ENCODE measurements around the gene MPO. TPM values are rescaled to one million over a fixed set of nuclear protein-coding genes. Genes with fewer than 3 reads are reported as not detected.

Gene MPO
- total and polyA plus RNA-seq, 2 donors (not counting 1 experiment from before 2014, with no cell fraction given), result 0.07 TPM; not detected in 1

DNA sequence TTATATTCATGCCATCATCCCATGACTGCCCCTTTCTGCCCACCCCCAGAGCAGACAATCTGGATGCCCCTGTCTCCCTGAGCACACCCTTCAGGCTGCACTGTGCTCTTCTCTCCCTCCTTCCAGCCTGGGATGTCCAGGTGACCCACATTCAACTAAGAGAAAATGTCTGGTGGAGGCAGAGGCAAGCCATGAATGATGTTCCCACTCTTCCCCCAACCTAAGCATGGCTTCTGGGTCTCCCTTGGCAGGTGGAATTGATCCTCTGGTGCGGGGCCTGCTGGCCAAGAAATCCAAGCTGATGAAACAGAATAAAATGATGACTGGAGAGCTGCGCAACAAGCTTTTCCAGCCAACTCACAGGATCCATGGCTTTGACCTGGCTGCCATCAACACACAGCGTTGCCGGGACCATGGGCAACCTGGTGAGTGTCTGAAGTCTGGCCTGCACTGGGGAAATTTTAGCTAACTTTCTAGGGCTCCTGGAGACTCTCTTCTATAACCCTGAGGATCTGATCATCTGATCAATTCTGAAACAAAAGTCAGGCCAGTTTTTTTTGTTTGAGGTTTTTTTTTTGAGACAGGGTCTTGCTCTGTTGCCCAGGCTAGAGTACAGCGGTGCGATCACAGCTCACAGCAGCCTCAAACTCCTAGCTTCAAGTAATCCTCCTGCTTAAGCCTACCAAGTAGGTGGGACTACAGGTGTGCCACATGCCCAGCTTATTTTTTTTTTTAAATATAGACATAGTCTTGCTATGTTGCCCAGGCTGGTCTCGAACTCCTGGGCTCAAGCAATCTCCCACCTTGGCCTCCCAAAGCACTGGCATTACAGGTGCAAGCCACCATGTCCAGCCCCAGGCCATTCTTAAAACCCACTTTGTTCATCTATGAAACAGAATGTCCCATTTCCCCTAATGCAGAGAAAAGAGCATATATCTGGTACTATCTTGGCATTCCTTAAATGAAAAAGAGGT, 14.5 kb downstream of the MPO start:
- TF ChIP-seq EZH2 (IDR thresholded peaks at IDR 0.05; ENCODE audit: borderline replicate concordance, insufficient read depth, low read depth, low read length, poor library complexity, severe bottlenecking), result no peak
- TF ChIP-seq, protein P1, sequence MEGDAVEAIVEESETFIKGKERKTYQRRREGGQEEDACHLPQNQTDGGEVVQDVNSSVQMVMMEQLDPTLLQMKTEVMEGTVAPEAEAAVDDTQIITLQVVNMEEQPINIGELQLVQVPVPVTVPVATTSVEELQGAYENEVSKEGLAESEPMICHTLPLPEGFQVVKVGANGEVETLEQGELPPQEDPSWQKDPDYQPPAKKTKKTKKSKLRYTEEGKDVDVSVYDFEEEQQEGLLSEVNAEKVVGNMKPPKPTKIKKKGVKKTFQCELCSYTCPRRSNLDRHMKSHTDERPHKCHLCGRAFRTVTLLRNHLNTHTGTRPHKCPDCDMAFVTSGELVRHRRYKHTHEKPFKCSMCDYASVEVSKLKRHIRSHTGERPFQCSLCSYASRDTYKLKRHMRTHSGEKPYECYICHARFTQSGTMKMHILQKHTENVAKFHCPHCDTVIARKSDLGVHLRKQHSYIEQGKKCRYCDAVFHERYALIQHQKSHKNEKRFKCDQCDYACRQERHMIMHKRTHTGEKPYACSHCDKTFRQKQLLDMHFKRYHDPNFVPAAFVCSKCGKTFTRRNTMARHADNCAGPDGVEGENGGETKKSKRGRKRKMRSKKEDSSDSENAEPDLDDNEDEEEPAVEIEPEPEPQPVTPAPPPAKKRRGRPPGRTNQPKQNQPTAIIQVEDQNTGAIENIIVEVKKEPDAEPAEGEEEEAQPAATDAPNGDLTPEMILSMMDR (IDR thresholded peaks at IDR 0.05), result no peak
- CTCF ChIA-PET, result no interaction called here
- H3K27me3 Mint-ChIP-seq, result peaks cover 56% of the 10 kb centered on the region

DNA sequence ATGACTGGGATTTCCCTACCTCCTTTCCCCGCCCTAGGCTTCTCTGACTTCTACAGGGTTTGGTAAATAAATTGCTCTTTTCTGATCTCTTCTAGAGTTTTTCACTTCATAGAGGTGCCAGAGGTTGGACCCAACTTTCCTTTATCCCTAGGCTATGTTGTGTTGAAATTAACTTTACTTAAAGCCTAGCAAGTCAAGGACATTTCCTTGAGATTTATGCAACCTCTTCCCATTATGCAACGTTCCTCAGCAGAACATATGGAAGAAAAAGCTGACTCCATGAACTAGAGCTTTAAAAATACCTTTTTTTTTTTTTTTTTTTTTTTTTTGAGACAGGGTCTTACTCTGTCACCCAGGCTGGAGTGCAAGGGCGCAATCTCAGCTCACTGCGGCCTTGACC, 15.5 kb downstream of the MPO start:
- 100% methylated on average over 1 of the region's 4 CpGs for WGBS (ENCODE audit: insufficient coverage)
- no peaks in the 10 kb centered on the region for H4K20me1 ChIP-seq (ENCODE audit: control insufficient read depth, insufficient read depth, low read length, poor library complexity, severe bottlenecking)
- H3K9me3 ChIP-seq (ENCODE audit: control extremely low read depth in 1 of 3, control insufficient read depth in 2 of 3, insufficient read depth in 1 of 3, low read length in 2 of 3), result no peaks in the 10 kb centered on the region
- no peak for ATAC-seq (ENCODE audit: low read depth)
- no peak for DNase-seq
- no peak overlapping the region for H3K4me3 ChIP-seq (ENCODE audit: control extremely low read depth in 1 of 5, extremely low read depth in 1 of 5, insufficient read depth in 1 of 5, low read depth in 2 of 5, low read length in 4 of 5)
- ChIA-PET CTCF (no interaction called here), POLR2A (no interaction called here)
- H3K27ac ChIP-seq (ENCODE audit: low read length in 2 of 2), result no peak overlapping the region
- Mint-ChIP-seq H3K27me3 (peaks cover 65% of the 10 kb centered on the region), H3K4me3 (no peak overlapping the region), H3K27ac (no peak overlapping the region), H3K9me3 (ENCODE audit: insufficient read depth) (no peaks in the 10 kb centered on the region), H3K4me1 (no peaks in the 10 kb centered on the region)
- no peak overlapping the region for H3K9ac ChIP-seq (ENCODE audit: low read length)
- H3K79me2 ChIP-seq (ENCODE audit: control insufficient read depth, insufficient read depth, low read length), result no peaks in the 10 kb centered on the region
- TF ChIP-seq, protein P1 (IDR thresholded peaks at IDR 0.05), result no peak
- TF ChIP-seq EZH2 (IDR thresholded peaks at IDR 0.05; ENCODE audit: borderline replicate concordance, insufficient read depth, low read depth, low read length, poor library complexity, severe bottlenecking), result no peak
- H3K27me3 ChIP-seq (replicated peaks in 1 of 4; ENCODE audit: control extremely low read depth in 1 of 4, control insufficient read depth in 3 of 4, insufficient read depth in 4 of 4, low read length in 3 of 4), result peaks cover 0 to 23% (median 12%) of the 10 kb centered on the region in 4 experiments
- H2AFZ ChIP-seq (ENCODE audit: insufficient read depth, low read depth, low read length, poor library complexity, severe bottlenecking), result no peak overlapping the region
- H3K36me3 ChIP-seq (replicated peaks in 1 of 2; ENCODE audit: control extremely low read depth in 1 of 2, control insufficient read depth in 1 of 2, extremely low read depth in 1 of 2, insufficient read depth in 2 of 2, low read length in 1 of 2), result no peaks in the 10 kb centered on the region
- intact Hi-C loops (cut with micrococcal nuclease), result no loop called here
- H3K4me1 ChIP-seq (ENCODE audit: control insufficient read depth in 2 of 2, insufficient read depth in 2 of 2, low read length in 2 of 2), result no peaks in the 10 kb centered on the region
- H3K4me2 ChIP-seq (replicated peaks; ENCODE audit: low read depth, low read length, poor library complexity, severe bottlenecking), result no peak overlapping the region

More for the DNA sequence above, 14.5 kb downstream of the MPO start:
- Mint-ChIP-seq H3K4me3 (no peak overlapping the region), H3K4me1 (no peaks in the 10 kb centered on the region), H3K27ac (no peak overlapping the region), H3K9me3 (ENCODE audit: insufficient read depth) (no peaks in the 10 kb centered on the region)
- Histone ChIP-seq H4K20me1 (ENCODE audit: control insufficient read depth, insufficient read depth, low read length, poor library complexity, severe bottlenecking) (no peaks in the 10 kb centered on the region), H3K4me2 (replicated peaks; ENCODE audit: low read depth, low read length, poor library complexity, severe bottlenecking) (no peak overlapping the region), H3K36me3 (replicated peaks in 1 of 2; ENCODE audit: control extremely low read depth in 1 of 2, control insufficient read depth in 1 of 2, extremely low read depth in 1 of 2, insufficient read depth in 2 of 2, low read length in 1 of 2) (no peaks in the 10 kb centered on the region), H3K4me3 (ENCODE audit: control extremely low read depth in 1 of 5, extremely low read depth in 1 of 5, insufficient read depth in 1 of 5, low read depth in 2 of 5, low read length in 4 of 5) (no peak overlapping the region), H3K4me1 (ENCODE audit: control insufficient read depth in 2 of 2, insufficient read depth in 2 of 2, low read length in 2 of 2) (no peaks in the 10 kb centered on the region), H3K27ac (ENCODE audit: low read length in 2 of 2) (no peak overlapping the region), H3K9me3 (ENCODE audit: control extremely low read depth in 1 of 3, control insufficient read depth in 2 of 3, insufficient read depth in 1 of 3, low read length in 2 of 3) (no peaks in the 10 kb centered on the region), H2AFZ (ENCODE audit: insufficient read depth, low read depth, low read length, poor library complexity, severe bottlenecking) (no peak overlapping the region), H3K79me2 (ENCODE audit: control insufficient read depth, insufficient read depth, low read length) (no peaks in the 10 kb centered on the region), H3K9ac (ENCODE audit: low read length) (no peak overlapping the region), H3K27me3 (replicated peaks in 1 of 4; ENCODE audit: control extremely low read depth in 1 of 4, control insufficient read depth in 3 of 4, insufficient read depth in 4 of 4, low read length in 3 of 4) (peaks cover 0 to 17% (median 11%) of the 10 kb centered on the region in 4 experiments)
- intact Hi-C loops (cut with micrococcal nuclease), result no loop called here
- 96% methylated on average over 5 of the region's 7 CpGs for WGBS (ENCODE audit: insufficient coverage)
- DNase-seq, result no peak
- ATAC-seq (ENCODE audit: low read depth), result no peak
- POLR2A ChIA-PET, result interaction anchor here (0.8 kb wide), 1 partner anchor 24 kb away, joined by 3 read pairs; no protein-coding TSS in a partner anchor
